ENCODE measurements around the gene ARID5A.

ARID5A gene

DNA sequence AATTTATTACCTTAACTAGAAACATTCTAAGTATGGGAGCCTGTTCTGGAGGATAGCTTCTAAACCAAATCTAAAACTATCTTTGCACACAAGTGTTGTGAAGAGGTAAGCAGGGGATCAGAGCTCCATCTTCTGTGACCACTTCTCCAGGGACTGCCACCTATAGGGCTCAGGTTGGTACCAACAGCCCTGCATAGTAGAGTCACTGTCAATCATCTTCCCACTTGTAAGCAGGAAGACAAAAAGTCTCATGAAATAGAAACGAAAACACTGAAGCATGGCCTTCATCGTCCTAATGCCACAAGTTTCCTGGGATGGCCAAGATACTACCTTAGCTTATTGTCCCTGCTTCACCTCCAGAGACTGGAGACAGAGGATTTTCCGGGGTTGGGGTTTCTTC is 57.7 kb downstream of the ARID5A start:
- H4K8ac ChIP-seq (ENCODE audit: low read depth, low read length): no peak overlapping the region
- H3K4ac ChIP-seq (ENCODE audit: low read depth, low read length): no peak overlapping the region
- no peak overlapping the region for H2BK5ac ChIP-seq (ENCODE audit: low read length)
- no peaks in the 10 kb centered on the region for H3K79me1 ChIP-seq (ENCODE audit: low read length)
- no peak overlapping the region for H3K18ac ChIP-seq (ENCODE audit: low read length)
- no CpG with 5 or more reads among the region's 3 CpGs for WGBS (ENCODE audit: extremely low coverage, insufficient coverage, low lambda C conversion rate)
- H2BK15ac ChIP-seq (replicated peaks; ENCODE audit: low read depth): no peak overlapping the region
- no peak overlapping the region for H3K4me3 ChIP-seq (ENCODE audit: low read length)
- no peak overlapping the region for H3K4me2 ChIP-seq (ENCODE audit: low read length)
- H2AK5ac ChIP-seq (ENCODE audit: low read length): no peak overlapping the region
- no peak overlapping the region for H3K27ac ChIP-seq (ENCODE audit: low read depth, low read length)
- H3K27me3 ChIP-seq (ENCODE audit: insufficient read depth, low read length, poor library complexity): no peaks in the 10 kb centered on the region
- peaks cover 8% of the 10 kb centered on the region for H3K36me3 ChIP-seq (ENCODE audit: control insufficient read depth, insufficient read depth, low read length)
- H3K4me1 ChIP-seq (ENCODE audit: control insufficient read depth, low read depth, low read length): no peaks in the 10 kb centered on the region
- no peak overlapping the region for H3K23ac ChIP-seq (ENCODE audit: low read length)
- no peaks in the 10 kb centered on the region for H3K79me2 ChIP-seq (ENCODE audit: control insufficient read depth, insufficient read depth, low read length)
- H2BK120ac ChIP-seq (ENCODE audit: low read depth, low read length): no peak overlapping the region
- H3K9ac ChIP-seq (ENCODE audit: low read length): no peak overlapping the region
- no peak overlapping the region for H3K56ac ChIP-seq (ENCODE audit: low read length)
- no peak for DNase-seq
- no peak overlapping the region for H4K5ac ChIP-seq (ENCODE audit: low read length)

- peaks cover 8% of the 10 kb centered on the region for H3K36me3 ChIP-seq (ENCODE audit: control insufficient read depth, insufficient read depth, low read length)
- WGBS (ENCODE audit: extremely low coverage, insufficient coverage, low lambda C conversion rate): no CpG with 5 or more reads among the region's 5 CpGs
These were observed 58.2 kb downstream of the ARID5A start for GRCh38 chr2:96594691-96595152.

DNA sequence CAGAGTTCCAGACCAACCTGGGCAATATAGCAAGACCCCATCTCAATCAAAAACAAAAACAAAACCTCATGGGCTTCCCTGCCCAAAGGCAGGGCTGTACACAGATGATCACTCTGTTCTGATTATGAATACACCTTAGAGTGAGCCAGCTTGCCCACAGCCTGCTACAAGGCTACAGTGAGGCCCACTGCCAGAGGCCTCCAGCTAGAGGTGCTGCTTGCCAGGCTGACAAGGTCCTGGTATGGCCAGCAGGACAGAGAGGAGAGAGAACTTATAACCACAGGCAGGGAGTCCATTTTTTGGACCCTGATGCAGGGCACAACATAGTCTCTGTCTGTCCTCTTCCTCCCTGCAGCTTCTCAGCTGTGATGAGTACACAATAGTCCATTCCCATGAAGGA is 60.0 kb downstream of the ARID5A start:
- no peak overlapping the region for H2AK5ac ChIP-seq (ENCODE audit: low read length)
- H3K4ac ChIP-seq (ENCODE audit: low read depth, low read length): no peak overlapping the region
- H3K79me2 ChIP-seq (ENCODE audit: control insufficient read depth, insufficient read depth, low read length): no peaks in the 10 kb centered on the region
- no peaks in the 10 kb centered on the region for H3K27me3 ChIP-seq (ENCODE audit: insufficient read depth, low read length, poor library complexity)
- H2BK120ac ChIP-seq (ENCODE audit: low read depth, low read length): no peak overlapping the region
- H2BK5ac ChIP-seq (ENCODE audit: low read length): no peak overlapping the region
- peaks cover 12% of the 10 kb centered on the region for H3K36me3 ChIP-seq (ENCODE audit: control insufficient read depth, insufficient read depth, low read length)
- H3K79me1 ChIP-seq (ENCODE audit: low read length): no peaks in the 10 kb centered on the region
- H3K23ac ChIP-seq (ENCODE audit: low read length): no peak overlapping the region
- no peak overlapping the region for H3K9ac ChIP-seq (ENCODE audit: low read length)
- no peak overlapping the region for H4K8ac ChIP-seq (ENCODE audit: low read depth, low read length)
- no peak overlapping the region for H3K4me2 ChIP-seq (ENCODE audit: low read length)
- no peaks in the 10 kb centered on the region for H3K4me1 ChIP-seq (ENCODE audit: control insufficient read depth, low read depth, low read length)
- no peak overlapping the region for H3K18ac ChIP-seq (ENCODE audit: low read length)
- H3K27ac ChIP-seq (ENCODE audit: low read depth, low read length): no peak overlapping the region
- H2BK15ac ChIP-seq (replicated peaks; ENCODE audit: low read depth): no peak overlapping the region
- no peak overlapping the region for H3K4me3 ChIP-seq (ENCODE audit: low read length)
- no peak for DNase-seq
- H4K5ac ChIP-seq (ENCODE audit: low read length): no peak overlapping the region
- no peak overlapping the region for H3K56ac ChIP-seq (ENCODE audit: low read length)

More at GRCh38 chr2:96594691-96595152, 58.2 kb downstream of the ARID5A start:
- H2BK120ac ChIP-seq (ENCODE audit: low read depth, low read length): no peak overlapping the region
- no peak overlapping the region for H3K27ac ChIP-seq (ENCODE audit: low read depth, low read length)
- no peak overlapping the region for H4K5ac ChIP-seq (ENCODE audit: low read length)
- no peaks in the 10 kb centered on the region for H3K27me3 ChIP-seq (ENCODE audit: insufficient read depth, low read length, poor library complexity)
- H2AK5ac ChIP-seq (ENCODE audit: low read length): no peak overlapping the region
- no peak overlapping the region for H3K18ac ChIP-seq (ENCODE audit: low read length)
- H3K4ac ChIP-seq (ENCODE audit: low read depth, low read length): no peak overlapping the region
- H4K8ac ChIP-seq (ENCODE audit: low read depth, low read length): no peak overlapping the region
- no peak overlapping the region for H2BK15ac ChIP-seq (replicated peaks; ENCODE audit: low read depth)
- H3K79me1 ChIP-seq (ENCODE audit: low read length): no peaks in the 10 kb centered on the region
- H3K4me1 ChIP-seq (ENCODE audit: control insufficient read depth, low read depth, low read length): no peaks in the 10 kb centered on the region
- no peak for DNase-seq
- no peak overlapping the region for H3K56ac ChIP-seq (ENCODE audit: low read length)
- H3K4me3 ChIP-seq (ENCODE audit: low read length): no peak overlapping the region
- H2BK5ac ChIP-seq (ENCODE audit: low read length): no peak overlapping the region
- no peak overlapping the region for H3K23ac ChIP-seq (ENCODE audit: low read length)
- H3K79me2 ChIP-seq (ENCODE audit: control insufficient read depth, insufficient read depth, low read length): no peaks in the 10 kb centered on the region
- H3K4me2 ChIP-seq (ENCODE audit: low read length): no peak overlapping the region
- no peak overlapping the region for H3K9ac ChIP-seq (ENCODE audit: low read length)

- H4K8ac ChIP-seq (ENCODE audit: low read depth, low read length): no peak overlapping the region
- H2BK120ac ChIP-seq (ENCODE audit: low read depth, low read length): no peak overlapping the region
- no peak overlapping the region for H2BK15ac ChIP-seq (replicated peaks; ENCODE audit: low read depth)
- no peaks in the 10 kb centered on the region for H3K79me1 ChIP-seq (ENCODE audit: low read length)
- H2BK5ac ChIP-seq (ENCODE audit: low read length): no peak overlapping the region
- no CpG with 5 or more reads among the region's 2 CpGs for WGBS (ENCODE audit: extremely low coverage, insufficient coverage, low lambda C conversion rate)
- H3K27ac ChIP-seq (ENCODE audit: low read depth, low read length): no peak overlapping the region
- H3K79me2 ChIP-seq (ENCODE audit: control insufficient read depth, insufficient read depth, low read length): no peaks in the 10 kb centered on the region
- H3K18ac ChIP-seq (ENCODE audit: low read length): no peak overlapping the region
- H3K9ac ChIP-seq (ENCODE audit: low read length): no peak overlapping the region
- no peak overlapping the region for H3K56ac ChIP-seq (ENCODE audit: low read length)
- H3K36me3 ChIP-seq (ENCODE audit: control insufficient read depth, insufficient read depth, low read length): peaks cover 11% of the 10 kb centered on the region
- no peak overlapping the region for H3K23ac ChIP-seq (ENCODE audit: low read length)
- no peak overlapping the region for H2AK5ac ChIP-seq (ENCODE audit: low read length)
- DNase-seq: no peak
- H3K27me3 ChIP-seq (ENCODE audit: insufficient read depth, low read length, poor library complexity): no peaks in the 10 kb centered on the region
- H3K4me2 ChIP-seq (ENCODE audit: low read length): no peak overlapping the region
- no peak overlapping the region for H3K4me3 ChIP-seq (ENCODE audit: low read length)
- H4K5ac ChIP-seq (ENCODE audit: low read length): no peak overlapping the region
- H3K4ac ChIP-seq (ENCODE audit: low read depth, low read length): no peak overlapping the region
- no peaks in the 10 kb centered on the region for H3K4me1 ChIP-seq (ENCODE audit: control insufficient read depth, low read depth, low read length)
These were observed 63.4 kb downstream of the ARID5A start for GRCh38 chr2:96599941-96600340.

DNA sequence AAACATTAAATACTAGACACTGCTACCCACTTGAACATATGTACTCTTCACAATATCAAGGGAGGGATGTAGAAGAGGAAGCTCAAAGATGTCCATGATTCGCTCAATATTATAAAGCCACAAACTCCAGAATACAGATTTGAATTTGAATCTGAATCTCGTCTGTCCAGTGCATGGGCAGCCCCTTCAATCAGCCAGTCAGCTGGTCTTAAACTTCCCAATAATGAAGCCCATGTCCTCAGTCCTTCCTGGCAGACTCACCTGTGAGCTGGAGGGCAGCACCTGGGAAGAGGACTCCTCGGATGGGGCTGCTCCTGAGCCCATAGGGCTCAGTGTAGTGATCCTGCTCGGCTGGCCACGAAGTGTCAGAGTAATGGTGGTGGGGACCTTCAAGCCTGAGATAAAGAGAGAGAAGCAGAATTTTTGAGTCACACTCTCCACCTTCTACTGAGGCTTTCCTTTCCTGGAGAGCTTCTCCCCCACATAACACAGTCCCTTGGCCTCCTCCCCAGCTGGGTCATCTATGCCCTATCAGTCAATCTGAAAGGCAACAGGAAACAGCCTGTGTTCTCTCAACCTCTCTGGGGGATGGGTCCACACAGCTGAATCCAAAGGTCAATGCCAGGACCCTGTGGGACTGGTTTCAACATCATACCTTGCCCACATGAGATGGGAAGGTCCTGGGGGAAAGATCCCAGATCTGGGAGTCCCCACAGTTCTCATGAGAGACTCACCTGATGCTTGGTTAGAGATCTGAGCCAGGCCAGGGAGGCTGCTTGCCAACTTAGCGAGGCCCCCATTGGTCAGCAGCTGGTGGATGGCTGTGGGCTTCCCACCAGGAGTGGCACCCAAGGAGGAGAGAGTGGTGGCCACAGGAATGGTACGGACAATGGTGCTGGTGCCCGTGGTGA is 65.1 kb downstream of the ARID5A start:
- no CpG with 5 or more reads among the region's 8 CpGs for WGBS (ENCODE audit: extremely low coverage, insufficient coverage, low lambda C conversion rate)
- no peak overlapping the region for H3K4me2 ChIP-seq (ENCODE audit: low read length)
- no peaks in the 10 kb centered on the region for H3K4me1 ChIP-seq (ENCODE audit: control insufficient read depth, low read depth, low read length)
- H3K4me3 ChIP-seq (ENCODE audit: low read length): no peak overlapping the region
- H2BK15ac ChIP-seq (replicated peaks; ENCODE audit: low read depth): no peak overlapping the region
- no peak overlapping the region for H3K23ac ChIP-seq (ENCODE audit: low read length)
- H3K79me2 ChIP-seq (ENCODE audit: control insufficient read depth, insufficient read depth, low read length): no peaks in the 10 kb centered on the region
- H4K5ac ChIP-seq (ENCODE audit: low read length): no peak overlapping the region
- H3K56ac ChIP-seq (ENCODE audit: low read length): no peak overlapping the region
- no peaks in the 10 kb centered on the region for H3K79me1 ChIP-seq (ENCODE audit: low read length)
- H2BK120ac ChIP-seq (ENCODE audit: low read depth, low read length): no peak overlapping the region
- H4K8ac ChIP-seq (ENCODE audit: low read depth, low read length): no peak overlapping the region
- no peak overlapping the region for H3K4ac ChIP-seq (ENCODE audit: low read depth, low read length)
- no peak overlapping the region for H3K18ac ChIP-seq (ENCODE audit: low read length)
- no peak overlapping the region for H3K9ac ChIP-seq (ENCODE audit: low read length)
- H2AK5ac ChIP-seq (ENCODE audit: low read length): no peak overlapping the region
- no peak overlapping the region for H2BK5ac ChIP-seq (ENCODE audit: low read length)
- peaks cover 11% of the 10 kb centered on the region for H3K36me3 ChIP-seq (ENCODE audit: control insufficient read depth, insufficient read depth, low read length)
- no peak overlapping the region for H3K27ac ChIP-seq (ENCODE audit: low read depth, low read length)
- DNase-seq: no peak
- H3K27me3 ChIP-seq (ENCODE audit: insufficient read depth, low read length, poor library complexity): no peaks in the 10 kb centered on the region
